B cell (primary cell): Measurements from ENCODE around the gene SERTAD4.

ENCODE experiments used
- EZH2 ChIP-seq: IDR thresholded peaks from 2 replicates; pipeline ENCODE4 v1.6.1; 2012; ENCODE audit warnings: borderline replicate concordance, low read depth, mild to moderate bottlenecking, moderate library complexity, low read length; ENCODE audit not compliant: insufficient read depth, poor library complexity, severe bottlenecking
- TF ChIP-seq, protein P1 (sequence below): fragments of 200-600 bp; IDR thresholded peaks from one replicate; pipeline ENCODE4 v1.8.0; 2022; ENCODE audit warnings: antibody characterized with exemption, mild to moderate bottlenecking

DNA sequence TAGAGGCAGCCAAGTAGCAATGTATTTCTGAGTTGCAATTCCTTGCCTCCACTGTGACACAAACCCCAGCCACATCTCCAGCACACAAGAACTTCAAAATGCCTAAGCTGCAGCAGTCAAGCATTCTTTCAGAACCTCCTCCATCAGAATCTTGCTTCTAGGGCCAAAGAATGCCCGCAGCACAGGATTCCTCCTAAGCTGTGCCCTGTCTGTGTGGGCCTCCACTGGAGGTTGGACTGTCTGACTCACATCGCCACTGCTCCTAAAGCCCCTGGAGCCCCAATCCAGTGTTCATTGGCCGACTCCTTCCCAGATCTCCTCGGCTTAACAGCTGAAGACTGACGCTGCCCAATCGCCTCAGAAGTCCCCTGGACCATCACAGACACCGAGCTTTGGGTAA, 43.2 kb upstream of the SERTAD4 start:
- TF ChIP-seq, protein P1, sequence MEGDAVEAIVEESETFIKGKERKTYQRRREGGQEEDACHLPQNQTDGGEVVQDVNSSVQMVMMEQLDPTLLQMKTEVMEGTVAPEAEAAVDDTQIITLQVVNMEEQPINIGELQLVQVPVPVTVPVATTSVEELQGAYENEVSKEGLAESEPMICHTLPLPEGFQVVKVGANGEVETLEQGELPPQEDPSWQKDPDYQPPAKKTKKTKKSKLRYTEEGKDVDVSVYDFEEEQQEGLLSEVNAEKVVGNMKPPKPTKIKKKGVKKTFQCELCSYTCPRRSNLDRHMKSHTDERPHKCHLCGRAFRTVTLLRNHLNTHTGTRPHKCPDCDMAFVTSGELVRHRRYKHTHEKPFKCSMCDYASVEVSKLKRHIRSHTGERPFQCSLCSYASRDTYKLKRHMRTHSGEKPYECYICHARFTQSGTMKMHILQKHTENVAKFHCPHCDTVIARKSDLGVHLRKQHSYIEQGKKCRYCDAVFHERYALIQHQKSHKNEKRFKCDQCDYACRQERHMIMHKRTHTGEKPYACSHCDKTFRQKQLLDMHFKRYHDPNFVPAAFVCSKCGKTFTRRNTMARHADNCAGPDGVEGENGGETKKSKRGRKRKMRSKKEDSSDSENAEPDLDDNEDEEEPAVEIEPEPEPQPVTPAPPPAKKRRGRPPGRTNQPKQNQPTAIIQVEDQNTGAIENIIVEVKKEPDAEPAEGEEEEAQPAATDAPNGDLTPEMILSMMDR = no peak
- TF ChIP-seq EZH2 = no peak
